Jurkat, Clone E6-1 (cell line): ENCODE results near the gene CGB2. TPM values are rescaled to one million over a fixed set of nuclear protein-coding genes. Genes with fewer than 3 reads are reported as not detected.
"Not testable (repeated sequence)": the region's sequence is repeated elsewhere in the genome, so short reads cannot be mapped to it uniquely, and the experiment has no call there.

ENCODE experiments used
- DNase-seq: peaks from one replicate; pipeline ENCODE4 v3.0.0-alpha.2; 2011; ENCODE audit warnings: low read depth, low spot score
- H3K4me3 ChIP-seq: 2 replicates; pipeline ENCODE4 v1.5.1; 2011; ENCODE audit warnings: mild to moderate bottlenecking, low read length, control low read depth, moderate library complexity
- polyA plus RNA-seq: library from polyadenylated mRNA; unstranded; fragments of >200 nt; gene quantifications from one replicate; pipeline ENCODE4 v1.2.1, GENCODE V29; 2012; ENCODE audit warnings: missing spikeins; ENCODE audit not compliant: insufficient read length, insufficient read depth

The CGB2 gene
- 5.1 TPM for polyA plus RNA-seq

GRCh38 chr19:49031642-49032301, at the start of gene CGB2:
Gene CGB2 (plus strand): TSS chr19:49031890. CDS start chr19:49032096, 206 bp downstream.
- not testable (repeated sequence) for DNase-seq, H3K4me3 ChIP-seq

GRCh38 chr19:48982280-48982679, 49.4 kb upstream of the CGB2 start:
- DNase-seq: no peak
- H3K4me3 ChIP-seq: no peak overlapping the region

- DNase-seq: no peak
Observed at GRCh38 chr19:48985711-48986110, 46.0 kb upstream of the CGB2 start.

GRCh38 chr19:48986211-48986610, 45.5 kb upstream of the CGB2 start:
- DNase-seq: no peak
- no peak overlapping the region for H3K4me3 ChIP-seq

More at GRCh38 chr19:48985711-48986110, 46.0 kb upstream of the CGB2 start:
- H3K4me3 ChIP-seq: no peak overlapping the region

- no peak for DNase-seq
- no peak overlapping the region for H3K4me3 ChIP-seq
Observed at GRCh38 chr19:48987323-48987722, 44.4 kb upstream of the CGB2 start.

GRCh38 chr19:48988286-48988685, 43.4 kb upstream of the CGB2 start:
- H3K4me3 ChIP-seq: no peak overlapping the region
- no peak for DNase-seq

GRCh38 chr19:48988860-48989259, 42.8 kb upstream of the CGB2 start:
- no peak for DNase-seq
- H3K4me3 ChIP-seq: no peak overlapping the region

- no peak overlapping the region for H3K4me3 ChIP-seq
- no peak for DNase-seq
Observed at GRCh38 chr19:48989701-48990291, 41.9 kb upstream of the CGB2 start.

GRCh38 chr19:48990400-48990799, 41.3 kb upstream of the CGB2 start:
- no peak for DNase-seq
- H3K4me3 ChIP-seq: no peak overlapping the region

- no peak overlapping the region for H3K4me3 ChIP-seq
- no peak for DNase-seq
Observed at GRCh38 chr19:48991011-48991609, 40.6 kb upstream of the CGB2 start.

GRCh38 chr19:48991873-48992580, 39.7 kb upstream of the CGB2 start:
- no peak for DNase-seq
- peak overlapping the region; percentile 72 for H3K4me3 ChIP-seq

GRCh38 chr19:48992581-48993174, 39.0 kb upstream of the CGB2 start:
- H3K4me3 ChIP-seq: peak overlapping the region; percentile 72
- DNase-seq: no peak

- H3K4me3 ChIP-seq: peak within 1 kb of the TSS; percentile 72
- peak; percentile 99 for DNase-seq
Observed at GRCh38 chr19:48993175-48994034, 38.3 kb upstream of the CGB2 start, which contains the start of the genes GYS1 and RUVBL2. Gene GYS1 (minus strand): TSS chr19:48993309. CDS start chr19:48993112, 197 bp downstream. Gene RUVBL2 (plus strand): TSS chr19:48993887. CDS start chr19:48993912, 25 bp downstream.

- DNase-seq: no peak
- peak overlapping the region; percentile 72 for H3K4me3 ChIP-seq
Observed at GRCh38 chr19:48994035-48994386, 37.7 kb upstream of the CGB2 start.

- H3K4me3 ChIP-seq: no peak overlapping the region
- DNase-seq: no peak
Observed at GRCh38 chr19:48997972-48998371, 33.7 kb upstream of the CGB2 start.

- H3K4me3 ChIP-seq: no peak overlapping the region
- peak; percentile 60 for DNase-seq
Observed at GRCh38 chr19:48999481-49000325, 32.0 kb upstream of the CGB2 start.

GRCh38 chr19:49004133-49004532, 27.6 kb upstream of the CGB2 start:
- H3K4me3 ChIP-seq: no peak overlapping the region
- DNase-seq: no peak
